Smooth muscle cell (in vitro differentiated cells): Measurements from ENCODE around the gene ABCC4. TPM values are rescaled to one million over a fixed set of nuclear protein-coding genes. Genes with fewer than 3 reads are reported as not detected.

Experiments used
- DNase-seq: peaks from one replicate; lab custom pipeline; 2025; ENCODE audit not compliant: unreplicated experiment; lab: John Stamatoyannopoulos, UW
- H2AFZ ChIP-seq: fragments of 200-600 bp; sonication (generic); 2 replicates; pipeline ENCODE4 v1.6.0; 2016; ENCODE audit warnings: antibody characterized with exemption, low read depth, mild to moderate bottlenecking
- H3F3A ChIP-seq: fragments of 200-600 bp; sonication (generic); 2 replicates; pipeline ENCODE4 v1.6.0; 2017; ENCODE audit warnings: antibody characterized with exemption, low read depth
- H3K27ac ChIP-seq: fragments of 200-600 bp; sonication (generic); 2 replicates; pipeline ENCODE4 v1.5.1; 2016; ENCODE audit warnings: low read depth, mild to moderate bottlenecking
- H3K27me3 ChIP-seq: fragments of 200-600 bp; sonication (generic); 2 replicates; pipeline ENCODE4 v1.6.1; 2016; ENCODE audit warnings: low read depth, mild to moderate bottlenecking
- H3K36me3 ChIP-seq: fragments of 200-600 bp; sonication (generic); 2 replicates; pipeline ENCODE4 v1.5.1; 2016; ENCODE audit warnings: low read depth
- H3K4me1 ChIP-seq: fragments of 200-600 bp; sonication (generic); 2 replicates; pipeline ENCODE4 v1.5.1; 2016; ENCODE audit warnings: low read depth
- H3K4me2 ChIP-seq: fragments of 200-600 bp; sonication (generic); 2 replicates; pipeline ENCODE4 v1.6.0; 2016; ENCODE audit warnings: mild to moderate bottlenecking
- H3K4me3 ChIP-seq: fragments of 200-600 bp; sonication (generic); 2 replicates; pipeline ENCODE4 v1.5.1; 2016; ENCODE audit warnings: mild to moderate bottlenecking
- H3K79me2 ChIP-seq: fragments of 200-600 bp; sonication (generic); 2 replicates; pipeline ENCODE4 v1.6.0; 2016; ENCODE audit warnings: low read depth, mild to moderate bottlenecking
- H3K9ac ChIP-seq: fragments of 200-600 bp; sonication (generic); 2 replicates; pipeline ENCODE4 v1.6.0; 2016; ENCODE audit warnings: low read depth
- H3K9me3 ChIP-seq: fragments of 200-600 bp; sonication (generic); replicated peaks from 2 replicates; pipeline ENCODE4 v1.5.1; 2016; ENCODE audit warnings: low read depth
- H4K20me1 ChIP-seq: fragments of 200-600 bp; sonication (generic); 2 replicates; pipeline ENCODE4 v1.6.0; 2016; ENCODE audit warnings: low read depth
- WGBS: methylation state at CpG from one replicate; pipeline ENCODE4 v1.1.7; 2016; ENCODE audit warnings: low lambda C conversion rate; 5-methylcytosine and 5-hydroxymethylcytosine counted together
- polyA plus RNA-seq: library from polyadenylated mRNA; unstranded; fragments of >200 nt; fragmentation: Nextera tagmentation; extraction: Ambion mirVana; gene quantifications from 2 replicates; pipeline ENCODE4 v1.2.1, GENCODE V29; 2016
- total RNA-seq: library from RNA; depleted of rRNA; stranded (reverse); fragments of >200 nt; gene quantifications from 2 replicates; pipeline ENCODE4 v1.2.3, GENCODE V29; 2014
- TF ChIP-seq, protein P1 (sequence below): fragments of 200-600 bp; sonication (generic); IDR thresholded peaks from 2 replicates; pipeline ENCODE4 v1.5.1; 2017; ENCODE audit warnings: borderline replicate concordance, mild to moderate bottlenecking, antibody characterized with exemption; ENCODE audit not compliant: insufficient read depth, poor library complexity, severe bottlenecking

ABCC4 gene
- total and polyA plus RNA-seq, 2 experiments from 2014 or later, result 11.9 to 37.7 TPM

DNA sequence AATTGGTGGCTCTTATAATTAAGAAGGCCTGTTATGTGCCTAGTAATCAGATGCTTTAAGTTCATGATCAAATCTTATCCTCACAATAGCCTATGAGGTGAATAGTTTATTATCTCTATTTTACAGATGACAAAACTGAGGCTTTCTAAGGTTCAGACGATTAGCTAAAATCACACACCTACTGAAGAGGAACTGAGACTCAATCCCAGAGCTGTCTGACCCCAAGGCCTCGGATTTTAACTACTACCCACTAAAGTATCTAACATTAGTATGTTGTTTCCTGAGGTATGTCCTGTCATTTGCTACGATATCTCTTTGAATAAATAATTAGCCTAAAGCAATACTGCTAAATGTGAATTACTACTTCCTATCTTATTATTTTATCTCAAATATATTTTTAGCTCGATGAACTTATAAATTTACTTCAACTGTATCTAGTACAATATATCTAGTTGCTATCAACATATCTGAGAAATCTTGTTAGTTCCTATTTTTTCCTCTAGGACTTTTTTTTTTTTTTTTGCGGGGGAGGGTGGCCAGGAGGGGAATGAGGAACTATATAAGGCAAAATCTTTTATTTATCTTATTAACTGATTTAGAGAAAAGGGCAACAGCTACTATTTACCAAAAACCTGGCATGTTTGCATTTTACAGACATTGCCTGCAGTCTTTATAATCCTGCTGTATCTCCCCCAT, 118.5 kb downstream of the ABCC4 start:
- Histone ChIP-seq H4K20me1 (no peaks in the 10 kb centered on the region), H3K9ac (no peak overlapping the region), H3K79me2 (no peaks in the 10 kb centered on the region), H3K27ac (no peak overlapping the region), H3K9me3 (no peaks in the 10 kb centered on the region), H3K27me3 (no peaks in the 10 kb centered on the region), H2AFZ (no peak overlapping the region), H3K4me1 (no peaks in the 10 kb centered on the region), H3K36me3 (no peaks in the 10 kb centered on the region), H3F3A (no peaks in the 10 kb centered on the region), H3K4me3 (no peak overlapping the region), H3K4me2 (no peak overlapping the region)
- DNase-seq, result no peak
- TF ChIP-seq, protein P1, sequence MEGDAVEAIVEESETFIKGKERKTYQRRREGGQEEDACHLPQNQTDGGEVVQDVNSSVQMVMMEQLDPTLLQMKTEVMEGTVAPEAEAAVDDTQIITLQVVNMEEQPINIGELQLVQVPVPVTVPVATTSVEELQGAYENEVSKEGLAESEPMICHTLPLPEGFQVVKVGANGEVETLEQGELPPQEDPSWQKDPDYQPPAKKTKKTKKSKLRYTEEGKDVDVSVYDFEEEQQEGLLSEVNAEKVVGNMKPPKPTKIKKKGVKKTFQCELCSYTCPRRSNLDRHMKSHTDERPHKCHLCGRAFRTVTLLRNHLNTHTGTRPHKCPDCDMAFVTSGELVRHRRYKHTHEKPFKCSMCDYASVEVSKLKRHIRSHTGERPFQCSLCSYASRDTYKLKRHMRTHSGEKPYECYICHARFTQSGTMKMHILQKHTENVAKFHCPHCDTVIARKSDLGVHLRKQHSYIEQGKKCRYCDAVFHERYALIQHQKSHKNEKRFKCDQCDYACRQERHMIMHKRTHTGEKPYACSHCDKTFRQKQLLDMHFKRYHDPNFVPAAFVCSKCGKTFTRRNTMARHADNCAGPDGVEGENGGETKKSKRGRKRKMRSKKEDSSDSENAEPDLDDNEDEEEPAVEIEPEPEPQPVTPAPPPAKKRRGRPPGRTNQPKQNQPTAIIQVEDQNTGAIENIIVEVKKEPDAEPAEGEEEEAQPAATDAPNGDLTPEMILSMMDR, result no peak
- 99% methylated on average over 5 of the region's 5 CpGs for WGBS

DNA sequence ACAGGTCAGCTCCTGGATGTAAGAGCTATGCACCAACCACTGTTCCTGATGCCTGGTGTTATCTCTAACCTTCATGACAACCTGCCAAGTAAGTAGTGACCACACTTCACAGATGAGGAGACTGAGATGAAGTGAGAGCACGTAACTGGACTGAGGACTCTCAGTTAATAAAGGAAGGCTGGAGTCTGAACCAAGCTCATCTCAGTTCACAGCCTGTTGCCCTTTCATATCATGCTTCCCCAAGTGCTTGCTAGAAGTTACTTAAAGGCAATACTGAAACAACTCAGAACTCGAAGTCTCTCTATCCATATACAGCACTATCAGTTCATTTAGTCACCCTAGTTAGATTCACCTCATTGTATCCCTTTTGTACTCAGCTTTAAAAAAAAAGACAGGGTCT, 119.7 kb downstream of the ABCC4 start:
- no peaks in the 10 kb centered on the region for H4K20me1 ChIP-seq
- H3K9me3 ChIP-seq, result no peaks in the 10 kb centered on the region
- TF ChIP-seq, protein P1, result no peak
- no peaks in the 10 kb centered on the region for H3K4me1 ChIP-seq
- no peak overlapping the region for H2AFZ ChIP-seq
- no peaks in the 10 kb centered on the region for H3K36me3 ChIP-seq
- H3K27ac ChIP-seq, result no peak overlapping the region
- 92% methylated on average over 2 of the region's 2 CpGs for WGBS
- H3K4me2 ChIP-seq, result no peak overlapping the region
- H3F3A ChIP-seq, result no peaks in the 10 kb centered on the region
- no peaks in the 10 kb centered on the region for H3K27me3 ChIP-seq
- H3K9ac ChIP-seq, result no peak overlapping the region
- H3K79me2 ChIP-seq, result no peaks in the 10 kb centered on the region
- no peak for DNase-seq
- H3K4me3 ChIP-seq, result no peak overlapping the region

DNA sequence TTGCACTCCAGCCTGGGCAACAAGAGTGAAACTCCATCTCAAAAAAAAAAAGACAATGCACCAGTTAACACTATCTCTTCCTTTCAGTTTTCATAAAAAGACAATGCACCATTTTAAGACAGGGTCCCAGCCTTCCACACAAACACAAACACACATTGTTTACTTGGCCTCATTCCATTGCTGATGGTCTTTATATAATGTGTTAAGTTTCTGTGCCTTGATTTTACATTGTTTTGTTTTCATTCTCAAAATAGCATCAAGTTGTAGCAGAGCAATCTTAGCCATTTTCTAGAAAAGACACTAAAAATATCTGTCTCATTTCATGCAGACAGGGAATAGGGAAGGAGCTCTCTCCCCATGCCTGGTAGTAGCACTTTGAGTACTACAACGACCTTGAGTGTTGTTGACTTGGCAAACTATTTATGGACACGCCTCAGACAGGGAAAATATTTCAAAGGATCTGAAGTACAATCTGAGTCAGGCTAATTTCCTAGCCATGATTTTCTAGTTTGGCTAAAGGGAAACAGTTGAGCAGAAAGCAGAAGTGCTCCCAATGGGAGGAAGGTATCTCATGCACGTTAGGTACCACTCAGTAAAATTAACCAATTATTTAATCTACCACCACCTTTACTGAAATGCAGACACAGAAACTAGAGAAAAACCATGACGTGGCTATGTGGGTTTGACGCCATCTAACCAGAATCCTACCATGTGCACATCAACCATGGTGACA, 120.6 kb downstream of the ABCC4 start:
- TF ChIP-seq, protein P1, result no peak
- no peaks in the 10 kb centered on the region for H3K79me2 ChIP-seq
- no peak overlapping the region for H2AFZ ChIP-seq
- H3K4me3 ChIP-seq, result no peak overlapping the region
- no peaks in the 10 kb centered on the region for H3F3A ChIP-seq
- no peak overlapping the region for H3K9ac ChIP-seq
- H3K27me3 ChIP-seq, result no peaks in the 10 kb centered on the region
- DNase-seq, result no peak
- H3K36me3 ChIP-seq, result no peaks in the 10 kb centered on the region
- H4K20me1 ChIP-seq, result no peaks in the 10 kb centered on the region
- WGBS, result 92% methylated on average over 5 of the region's 5 CpGs
- H3K27ac ChIP-seq, result no peak overlapping the region
- no peaks in the 10 kb centered on the region for H3K4me1 ChIP-seq
- no peaks in the 10 kb centered on the region for H3K9me3 ChIP-seq
- no peak overlapping the region for H3K4me2 ChIP-seq
